EH (cell line): Measurements from ENCODE around the gene ALDH18A1.

Experiments used
- DNase-seq: peaks from one replicate; pipeline ENCODE4 v3.0.0-alpha.2; 2015; ENCODE audit warnings: low read depth

Gene ALDH18A1

DNA sequence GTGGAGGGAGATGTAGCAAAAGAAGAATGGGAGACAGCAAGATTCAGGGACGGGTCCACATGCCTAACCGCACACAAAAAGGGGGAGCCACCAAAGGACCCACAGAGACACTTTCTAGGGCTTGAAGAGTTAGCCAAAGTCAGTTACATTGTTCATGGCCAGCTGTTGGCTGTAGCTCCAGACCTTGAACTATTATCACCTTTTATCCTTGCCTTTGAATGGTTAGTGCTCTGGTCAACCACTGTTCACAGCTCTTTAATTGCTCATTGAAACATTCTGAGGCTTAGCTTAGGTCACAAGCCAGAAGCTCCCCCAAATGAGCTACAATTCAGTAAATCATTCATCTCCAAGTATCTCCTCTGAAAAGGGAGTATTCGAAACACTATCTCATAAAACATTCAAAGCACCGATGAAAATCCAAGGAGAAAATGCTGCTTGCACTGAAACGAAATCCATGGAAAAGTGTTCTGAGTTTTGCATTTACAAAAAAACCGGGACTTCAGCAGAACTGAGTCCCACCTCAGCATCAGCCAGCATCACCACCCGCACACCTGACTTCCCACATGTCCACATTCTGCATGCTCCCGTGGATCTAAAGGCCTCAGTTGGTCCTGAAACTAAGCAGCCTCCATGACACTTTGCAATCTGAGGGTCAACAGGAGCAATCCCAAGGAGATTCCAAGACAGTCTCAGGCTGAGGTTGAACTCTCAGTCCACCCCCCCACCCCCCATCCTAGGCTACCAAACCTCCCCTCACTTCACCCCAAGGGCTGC lies 99.3 kb downstream of the ALDH18A1 start:
- no peak for DNase-seq
